Pulmonary artery endothelial cell (primary cell): Measurements from ENCODE around the gene B4GALNT4. TPM values are rescaled to one million over a fixed set of nuclear protein-coding genes. Genes with fewer than 3 reads are reported as not detected.
"Not testable (repeated sequence)": the region's sequence is repeated elsewhere in the genome, so short reads cannot be mapped to it uniquely, and the experiment has no call there.

Experiments used
- DNase-seq: peaks from one replicate; pipeline ENCODE4 v3.0.0-alpha.2; 2011; ENCODE audit warnings: low read depth, low spot score
- total RNA-seq: library from RNA; depleted of rRNA; stranded (reverse); fragments of >200 nt; gene quantifications from 2 replicates; pipeline ENCODE4 v1.2.3, GENCODE V29; 2014

B4GALNT4 gene
- total RNA-seq, 1 donor from 2014 or later, result 1.5 TPM

GRCh38 chr11:391117-392017 is 22.1 kb downstream of the B4GALNT4 start:
- no peak for DNase-seq

- DNase-seq, result no peak
These were observed 22.9 kb downstream of the B4GALNT4 start for GRCh38 chr11:392102-392777.

GRCh38 chr11:393219-394033 is 24.1 kb downstream of the B4GALNT4 start:
- no peak for DNase-seq

GRCh38 chr11:394034-394857 is 24.9 kb downstream of the B4GALNT4 start, which contains the start of gene PKP3:
TSS of gene PKP3 (plus strand) at chr11:394209. CDS start at chr11:394293, 84 bp downstream.
- DNase-seq, result no peak

- DNase-seq, result no peak
These were observed 25.8 kb downstream of the B4GALNT4 start for GRCh38 chr11:394858-395655.

GRCh38 chr11:395866-396265 is 26.6 kb downstream of the B4GALNT4 start:
- no peak for DNase-seq

GRCh38 chr11:396511-396947 is 27.2 kb downstream of the B4GALNT4 start:
- no peak for DNase-seq

- no peak for DNase-seq
These were observed 27.7 kb downstream of the B4GALNT4 start for GRCh38 chr11:396948-397548.

- DNase-seq, result no peak
These were observed 29.5 kb downstream of the B4GALNT4 start for GRCh38 chr11:398826-399225.

GRCh38 chr11:399731-400211 is 30.5 kb downstream of the B4GALNT4 start:
- DNase-seq, result no peak

GRCh38 chr11:400241-400689 is 31.0 kb downstream of the B4GALNT4 start:
- DNase-seq, result no peak

GRCh38 chr11:401196-401595 is 31.9 kb downstream of the B4GALNT4 start:
- DNase-seq, result not testable (repeated sequence)

GRCh38 chr11:403021-403760 is 33.9 kb downstream of the B4GALNT4 start:
- DNase-seq, result no peak

GRCh38 chr11:403761-404431 is 34.6 kb downstream of the B4GALNT4 start:
- no peak for DNase-seq

- DNase-seq, result no peak
These were observed 35.4 kb downstream of the B4GALNT4 start for GRCh38 chr11:404551-405264.

- DNase-seq, result no peak
These were observed 36.1 kb downstream of the B4GALNT4 start for GRCh38 chr11:405323-405953.
